HepG2 (cell line): ENCODE data around the gene NFILZ. TPM values are rescaled to one million over a fixed set of nuclear protein-coding genes. Genes with fewer than 3 reads are reported as not detected.
A peak's percentile ranks its signal among the peaks of the same experiment; 100 is the strongest.

Source experiments
- ATF1 ChIP-seq: IDR thresholded peaks from 2 replicates; pipeline ENCODE4 v1.6.1; 2016; ENCODE audit warnings: mild to moderate bottlenecking, control low read depth
- CSRNP1 ChIP-seq: sonication (generic); formaldehyde crosslinking; IDR thresholded peaks from 2 replicates; pipeline ENCODE4 v1.8.1; 2023; ENCODE audit warnings: mild to moderate bottlenecking, missing genetic modification reagents
- DRAP1 ChIP-seq: IDR thresholded peaks from 2 replicates; pipeline ENCODE4 v1.6.1; 2016; ENCODE audit warnings: missing genetic modification reagents, missing compliant biosample characterization
- FOSL1 ChIP-seq: sonication (generic); formaldehyde crosslinking; IDR thresholded peaks from 2 replicates; pipeline ENCODE4 v1.9.0; 2021; ENCODE audit warnings: missing genetic modification reagents, borderline replicate concordance
- GABPB1 ChIP-seq: IDR thresholded peaks from 2 replicates; pipeline ENCODE4 v1.6.1; 2016; ENCODE audit warnings: mild to moderate bottlenecking, missing genetic modification reagents, moderate library complexity, missing compliant biosample characterization
- GTF3A ChIP-seq: sonication (generic); formaldehyde crosslinking; conservative IDR thresholded peaks from 2 replicates; pipeline ENCODE4 v1.4.0; 2020; ENCODE audit warnings: mild to moderate bottlenecking, missing genetic modification reagents
- HIVEP1 ChIP-seq: sonication (generic); formaldehyde crosslinking; IDR thresholded peaks from 2 replicates; pipeline ENCODE4 v1.4.0; 2020; ENCODE audit warnings: mild to moderate bottlenecking, missing genetic modification reagents
- HNF1B ChIP-seq: sonication (generic); formaldehyde crosslinking; IDR thresholded peaks from 2 replicates; pipeline ENCODE4 v1.5.1; 2020; ENCODE audit warnings: mild to moderate bottlenecking, moderate library complexity, missing genetic modification reagents
- HNRNPH1 ChIP-seq: fragments of 200-400 bp; formaldehyde crosslinking; optimal IDR thresholded peaks from 2 replicates; pipeline ENCODE3; 2017; ENCODE audit warnings: mild to moderate bottlenecking, low read depth, low read length
- JARID2 ChIP-seq: sonication (generic); formaldehyde crosslinking; IDR thresholded peaks from 2 replicates; pipeline ENCODE4 v1.8.1; 2023; ENCODE audit warnings: missing genetic modification reagents, inconsistent platforms; ENCODE audit not compliant: insufficient replicate concordance
- NCOA5 ChIP-seq: sonication (generic); formaldehyde crosslinking; IDR thresholded peaks from 2 replicates; pipeline ENCODE4 v1.4.0; 2020; ENCODE audit warnings: missing genetic modification reagents
- NR2F6 ChIP-seq, 2 experiments: IDR thresholded peaks; 2 replicates each; pipeline ENCODE4 v1.6.1; 2016; ENCODE audit warnings: antibody characterized with exemption in 1 of 2, mild to moderate bottlenecking in 1 of 2
- PHF5A ChIP-seq: IDR thresholded peaks from one replicate; pipeline ENCODE4 v1.6.1; 2018; ENCODE audit warnings: low read depth, missing genetic modification reagents; ENCODE audit not compliant: unreplicated experiment
- POLR2AphosphoS5 ChIP-seq: IDR thresholded peaks from 2 replicates; pipeline ENCODE4 v1.6.1; 2012; ENCODE audit warnings: low read depth, low read length
- PRDM10 ChIP-seq: sonication (generic); formaldehyde crosslinking; IDR thresholded peaks from 2 replicates; pipeline ENCODE4 v1.4.0; 2020; ENCODE audit warnings: low read depth, missing genetic modification reagents
- SIN3B ChIP-seq: fragments of 150-350 bp; IDR thresholded peaks from 2 replicates; pipeline ENCODE4 v1.6.1; 2014; ENCODE audit warnings: low read length
- SNAPC2 ChIP-seq: sonication (generic); formaldehyde crosslinking; IDR thresholded peaks from 2 replicates; pipeline ENCODE4 v1.8.1; 2022; ENCODE audit warnings: mild to moderate bottlenecking, missing genetic modification reagents
- ZFX ChIP-seq: sonication (generic); formaldehyde crosslinking; IDR thresholded peaks from 2 replicates; pipeline ENCODE4 v1.4.0; 2020; ENCODE audit warnings: mild to moderate bottlenecking, low read depth, missing genetic modification reagents, moderate library complexity
- ZNF124 ChIP-seq: sonication (generic); formaldehyde crosslinking; IDR thresholded peaks from 2 replicates; pipeline ENCODE4 v1.4.0; 2020; ENCODE audit warnings: missing genetic modification reagents
- ZNF256 ChIP-seq: sonication (generic); formaldehyde crosslinking; conservative IDR thresholded peaks from 2 replicates; pipeline ENCODE4 v1.4.0; 2020; ENCODE audit warnings: missing genetic modification reagents
- ZNF563 ChIP-seq: sonication (generic); formaldehyde crosslinking; IDR thresholded peaks from 2 replicates; pipeline ENCODE4 v1.8.0; 2022; ENCODE audit warnings: mild to moderate bottlenecking, moderate library complexity, missing genetic modification reagents
- ZNF576 ChIP-seq: sonication (generic); formaldehyde crosslinking; IDR thresholded peaks from 2 replicates; pipeline ENCODE4 v1.4.0; 2020; ENCODE audit warnings: mild to moderate bottlenecking, missing genetic modification reagents
- ZNF589 ChIP-seq: sonication (generic); formaldehyde crosslinking; conservative IDR thresholded peaks from 2 replicates; pipeline ENCODE4 v1.8.0; 2022; ENCODE audit warnings: mild to moderate bottlenecking, moderate library complexity, missing genetic modification reagents
- ZNF7 ChIP-seq: IDR thresholded peaks from 2 replicates; pipeline ENCODE4 v1.6.1; 2016; ENCODE audit warnings: missing biosample characterization, missing genetic modification reagents
- polyA plus RNA-seq, 8 experiments: library from polyadenylated mRNA; depleted of rRNA in 3 of 8; stranded (reverse) in 7 of 8; unstranded in 1 of 8; fragments of >200 nt; fragmentation: Illumina TruSeq in 4 of 8; extraction: Trizol in 4 of 8; gene quantifications; 2 replicates each; pipeline versions ENCODE4 v1.2.1 to v1.2.3, GENCODE V29; 2011 to 2016; ENCODE audit warnings: low read depth in 4 of 8, missing spikeins in 1 of 8, mixed read lengths in 1 of 8; ENCODE audit not compliant: insufficient read depth in 1 of 8
- total RNA-seq, 5 experiments: library from RNA; depleted of rRNA; stranded (reverse); fragments of >200 nt; fragmentation: Illumina TruSeq; extraction: Trizol; gene quantifications; 2 replicates each; pipeline ENCODE4 v1.2.3, GENCODE V29; 2016; ENCODE audit warnings: low read depth in 1 of 5

NFILZ gene
- total and polyA plus RNA-seq, 2 of the 13 experiments (the other 11 are each of a cell fraction or from before 2014, with no cell fraction given): not detected

GRCh38 chr19:8638078-8638619, 7.7 kb downstream of the NFILZ start (continued):
- TF ChIP-seq CSRNP1 (CRISPR knock-in tag) (no peak), GTF3A (CRISPR knock-in tag) (no peak), SNAPC2 (no peak), GABPB1 (CRISPR knock-in tag) (no peak), HIVEP1 (peak; percentile 14; the same call in 1 of the 2 replicates), ZNF563 (CRISPR knock-in tag) (no peak), POLR2AphosphoS5 (no peak), ZNF589 (no peak), ZNF576 (CRISPR knock-in tag) (no peak), JARID2 (CRISPR knock-in tag) (no peak), ZNF256 (no peak), DRAP1 (CRISPR knock-in tag) (no peak), ZNF124 (CRISPR knock-in tag) (no peak), HNF1B (peak; percentile 58; the same call in 1 of the 2 replicates), HNRNPH1 (no peak), NCOA5 (no peak), PHF5A (CRISPR knock-in tag) (no peak), ATF1 (CRISPR knock-in tag) (no peak), FOSL1 (CRISPR knock-in tag) (no peak), PRDM10 (CRISPR knock-in tag) (no peak), ZNF7 (no peak), ZFX (CRISPR knock-in tag) (no peak), SIN3B (no peak), NR2F6 (IDR thresholded peaks at IDR 0.05) (peak; percentile 27; the same call in 1 of the 2 replicates), NR2F6 (CRISPR knock-in tag; IDR thresholded peaks at IDR 0.05) (peak; percentile 59; the same call in 1 of the 2 replicates)
